OCI-LY7 (cell line): ENCODE results near the gene EPAS1. TPM values are rescaled to one million over a fixed set of nuclear protein-coding genes. Genes with fewer than 3 reads are reported as not detected.

Experiments used
- BruUV-seq: library from RNA; stranded (reverse); fragments of 400-500 nt; replicated peaks from 2 replicates; lab custom pipeline; 2021; lab: Mats Ljungman, UMichigan
- CTCF ChIA-PET: fragments of 300-600 bp; sonication (Branson Sonifier 250); formaldehyde crosslinking; loops from one replicate; lab custom pipeline; 2022; ENCODE audit warnings: antibody characterized with exemption; ENCODE audit not compliant: unreplicated experiment; lab: Charles Lee
- POLR2A ChIA-PET: fragments of 300-600 bp; sonication (Branson Sonifier 250); formaldehyde crosslinking; loops from one replicate; lab custom pipeline; 2022; ENCODE audit warnings: antibody characterized with exemption; lab: Charles Lee
- DNase-seq: peaks from one replicate; pipeline ENCODE4 v3.0.0-alpha.2; 2015; ENCODE audit warnings: low spot score
- H2AFZ ChIP-seq: fragments of 200-600 bp; sonication (generic), shearing (Covaris generic); 2 replicates; pipeline ENCODE4 v1.6.1; 2014; ENCODE audit warnings: mild to moderate bottlenecking, antibody characterized with exemption, low read length, moderate library complexity
- H3K27ac ChIP-seq: fragments of 200-600 bp; sonication (generic); 2 replicates; pipeline ENCODE4 v1.5.1; 2014; ENCODE audit warnings: mixed run types, low read depth, mild to moderate bottlenecking, moderate library complexity, low read length, inconsistent platforms; ENCODE audit not compliant: poor library complexity, severe bottlenecking
- H3K36me3 ChIP-seq: fragments of 200-600 bp; sonication (generic); 2 replicates; pipeline ENCODE4 v1.6.1; 2014; ENCODE audit warnings: mild to moderate bottlenecking, antibody characterized with exemption, low read length, moderate library complexity, mixed read lengths; ENCODE audit not compliant: insufficient read depth
- H3K4me1 ChIP-seq: fragments of 200-600 bp; sonication (generic); 2 replicates; pipeline ENCODE4 v1.5.1; 2014; ENCODE audit warnings: mild to moderate bottlenecking, low read length; ENCODE audit not compliant: insufficient read depth, poor library complexity, severe bottlenecking
- H3K4me2 ChIP-seq: fragments of 200-600 bp; sonication (generic); 2 replicates; pipeline ENCODE4 v1.6.1; 2014; ENCODE audit warnings: mild to moderate bottlenecking, low read length
- H3K4me3 ChIP-seq: fragments of 200-600 bp; sonication (generic); 2 replicates; pipeline ENCODE4 v1.5.1; 2014; ENCODE audit warnings: mild to moderate bottlenecking, low read depth, low read length; ENCODE audit not compliant: poor library complexity, severe bottlenecking
- H3K79me2 ChIP-seq: fragments of 200-600 bp; sonication (generic); 2 replicates; pipeline ENCODE4 v1.6.1; 2016; ENCODE audit warnings: low read depth, mild to moderate bottlenecking, low read length, moderate library complexity, mixed read lengths; ENCODE audit not compliant: insufficient read depth
- H3K9me2 ChIP-seq: fragments of 200-600 bp; sonication (generic); 2 replicates; pipeline ENCODE4 v1.6.1; 2016; ENCODE audit warnings: mild to moderate bottlenecking, low read length, mixed read lengths; ENCODE audit not compliant: insufficient read depth
- H3K9me3 ChIP-seq: fragments of 200-600 bp; sonication (generic); 2 replicates; pipeline ENCODE4 v1.6.1; 2014; ENCODE audit warnings: mild to moderate bottlenecking, mixed run types, low read length, mixed read lengths
- H4K20me1 ChIP-seq: fragments of 200-600 bp; sonication (generic); 2 replicates; pipeline ENCODE4 v1.6.1; 2014; ENCODE audit warnings: mild to moderate bottlenecking, antibody characterized with exemption, low read length, moderate library complexity, mixed read lengths; ENCODE audit not compliant: insufficient read depth
- CTCF ChIP-seq: fragments of 200-600 bp; sonication (generic); conservative IDR thresholded peaks from 2 replicates; pipeline ENCODE4 v1.5.1; 2014; ENCODE audit warnings: mild to moderate bottlenecking, antibody characterized with exemption, low read length, moderate library complexity, mixed read lengths
- EZH2phosphoT487 ChIP-seq: fragments of 200-600 bp; sonication (generic); IDR thresholded peaks from 2 replicates; pipeline ENCODE4 v1.6.1; 2018; ENCODE audit warnings: low read depth, borderline replicate concordance, mild to moderate bottlenecking, mixed run types, antibody characterized with exemption, low read length, moderate library complexity, mixed read lengths
- intact Hi-C: fragments of 100-400 bp; cut with micrococcal nuclease; formaldehyde crosslinking; loops from one replicate; pipeline ENCODE4 v1.10.0; 2022; ENCODE audit not compliant: unreplicated experiment
- total RNA-seq, 2 experiments: library from RNA; depleted of rRNA in 1 of 2; stranded (reverse); fragments of >200 nt in 1 of 2; shearing (Covaris generic) in 1 of 2; gene quantifications; 2 replicates each; pipeline ENCODE4 v1.2.3, GENCODE V29; 2014 to 2022

EPAS1 gene
- total RNA-seq, 2 experiments from 2014 or later = 0.74 TPM; not detected in 1

- Histone ChIP-seq H3K4me3 (no peak overlapping the region), H3K4me1 (no peaks in the 10 kb centered on the region), H4K20me1 (no peaks in the 10 kb centered on the region), H2AFZ (no peak overlapping the region), H3K9me3 (no peaks in the 10 kb centered on the region), H3K79me2 (no peaks in the 10 kb centered on the region), H3K4me2 (no peak overlapping the region), H3K27ac (no peak overlapping the region), H3K36me3 (no peaks in the 10 kb centered on the region), H3K9me2 (no peaks in the 10 kb centered on the region)
- BruUV-seq = no TSS peak
- no peak for TF ChIP-seq EZH2phosphoT487
- no peak for TF ChIP-seq CTCF
- intact Hi-C loops = no loop called here
- no peak for DNase-seq
- CTCF ChIA-PET = no interaction called here
- POLR2A ChIA-PET = no interaction called here
Observed at GRCh38 chr2:46334389-46335271, 37.4 kb downstream of the EPAS1 start.

GRCh38 chr2:46335391-46336282 lies 38.4 kb downstream of the EPAS1 start:
- Histone ChIP-seq H3K4me1 (no peaks in the 10 kb centered on the region), H3K79me2 (no peaks in the 10 kb centered on the region), H3K9me3 (no peaks in the 10 kb centered on the region), H2AFZ (no peak overlapping the region), H3K9me2 (no peaks in the 10 kb centered on the region), H3K4me2 (no peak overlapping the region), H4K20me1 (no peaks in the 10 kb centered on the region), H3K4me3 (no peak overlapping the region), H3K27ac (no peak overlapping the region), H3K36me3 (no peaks in the 10 kb centered on the region)
- ChIA-PET POLR2A (interaction anchor here (0.6 kb wide), 2 partner anchors 18 to 59 kb away, joined by 3 to 4 read pairs; no protein-coding TSS in a partner anchor), CTCF (no interaction called here)
- TF ChIP-seq EZH2phosphoT487 = no peak
- no peak for TF ChIP-seq CTCF
- no TSS peak for BruUV-seq
- intact Hi-C loops = no loop called here
- no peak for DNase-seq
